Glutamatergic neuron (in vitro differentiated cells): ENCODE results near the gene UBE2L6. TPM values are rescaled to one million over a fixed set of nuclear protein-coding genes. Genes with fewer than 3 reads are reported as not detected.
A peak's percentile ranks its signal among the peaks of the same experiment; 100 is the strongest.

Experiments
- DNase-seq: peaks from one replicate; pipeline ENCODE4 v3.0.0; 2022
- H3K27ac Mint-ChIP-seq: one replicate; pipeline ENCODE4 v1.8.0; 2020; ENCODE audit warnings: mild to moderate bottlenecking, mixed read lengths, inconsistent platforms; ENCODE audit not compliant: unreplicated experiment
- H3K27me3 Mint-ChIP-seq: one replicate; pipeline ENCODE4 v1.8.0; 2020; ENCODE audit warnings: mild to moderate bottlenecking, moderate library complexity, mixed read lengths, inconsistent platforms; ENCODE audit not compliant: unreplicated experiment
- H3K36me3 Mint-ChIP-seq: one replicate; pipeline ENCODE4 v1.8.0; 2020; ENCODE audit warnings: mild to moderate bottlenecking, mixed read lengths, inconsistent platforms; ENCODE audit not compliant: unreplicated experiment
- H3K4me1 Mint-ChIP-seq: one replicate; pipeline ENCODE4 v1.8.0; 2020; ENCODE audit warnings: mild to moderate bottlenecking, low read depth, mixed read lengths, inconsistent platforms; ENCODE audit not compliant: unreplicated experiment
- H3K4me3 Mint-ChIP-seq: one replicate; pipeline ENCODE4 v1.8.0; 2020; ENCODE audit warnings: mild to moderate bottlenecking, mixed read lengths, inconsistent platforms; ENCODE audit not compliant: unreplicated experiment
- H3K9me3 Mint-ChIP-seq: one replicate; pipeline ENCODE4 v1.8.0; 2020; ENCODE audit warnings: mild to moderate bottlenecking, moderate library complexity, mixed read lengths, inconsistent platforms; ENCODE audit not compliant: unreplicated experiment
- CTCF ChIP-seq: fragments of 200-600 bp; sonication (generic); IDR thresholded peaks from one replicate; pipeline ENCODE4 v1.5.0; 2021; ENCODE audit not compliant: partially characterized antibody, unreplicated experiment
- total RNA-seq: library from RNA; stranded (reverse); fragmentation: NEBNext Ultra II Directional; extraction: Animal tissue kit (Norgen Biotek cat#: 25700); gene quantifications from one replicate; pipeline ENCODE4 v1.2.1, GENCODE V29; 2021; ENCODE audit not compliant: unreplicated experiment

The UBE2L6 gene
- total RNA-seq, 1 donor from 2014 or later: 199 TPM

GRCh38 chr11:57529012-57529411, 38.5 kb downstream of the UBE2L6 start:
- H3K4me3 Mint-ChIP-seq: no peak overlapping the region
- H3K9me3 Mint-ChIP-seq: peaks cover 5% of the 10 kb centered on the region
- H3K27me3 Mint-ChIP-seq: peaks cover 11% of the 10 kb centered on the region
- H3K4me1 Mint-ChIP-seq: peaks cover 6% of the 10 kb centered on the region
- no peaks in the 10 kb centered on the region for H3K36me3 Mint-ChIP-seq
- no peak overlapping the region for H3K27ac Mint-ChIP-seq
- no peak for TF ChIP-seq CTCF
- DNase-seq: no peak

GRCh38 chr11:57527056-57527631, 40.3 kb downstream of the UBE2L6 start:
- Mint-ChIP-seq H3K27ac (no peak overlapping the region), H3K9me3 (peaks cover 4% of the 10 kb centered on the region)

GRCh38 chr11:57523419-57523818, 44.1 kb downstream of the UBE2L6 start:
- no peak overlapping the region for H3K27ac Mint-ChIP-seq
- no peak for TF ChIP-seq CTCF
- no peak for DNase-seq
- H3K4me1 Mint-ChIP-seq: peaks cover 2% of the 10 kb centered on the region
- H3K9me3 Mint-ChIP-seq: peaks cover 3% of the 10 kb centered on the region
- no peaks in the 10 kb centered on the region for H3K36me3 Mint-ChIP-seq
- H3K27me3 Mint-ChIP-seq: peaks cover 4% of the 10 kb centered on the region
- no peak overlapping the region for H3K4me3 Mint-ChIP-seq

More at GRCh38 chr11:57527056-57527631, 40.3 kb downstream of the UBE2L6 start:
- DNase-seq: peak; percentile 83
- peak; percentile 77 for TF ChIP-seq CTCF
- Mint-ChIP-seq H3K4me1 (peaks cover 6% of the 10 kb centered on the region), H3K27me3 (peaks cover 7% of the 10 kb centered on the region), H3K4me3 (no peak overlapping the region), H3K36me3 (no peaks in the 10 kb centered on the region)

- Mint-ChIP-seq H3K27me3 (peaks cover 3% of the 10 kb centered on the region), H3K9me3 (peaks cover 1% of the 10 kb centered on the region), H3K4me1 (no peaks in the 10 kb centered on the region), H3K4me3 (no peak overlapping the region), H3K36me3 (no peaks in the 10 kb centered on the region), H3K27ac (no peak overlapping the region)
- no peak for DNase-seq
- TF ChIP-seq CTCF: no peak
Observed at GRCh38 chr11:57521116-57521515, 46.4 kb downstream of the UBE2L6 start.

GRCh38 chr11:57516061-57516443, 51.4 kb downstream of the UBE2L6 start:
- Mint-ChIP-seq H3K4me3 (peak overlapping the region; percentile 95), H3K36me3 (no peaks in the 10 kb centered on the region), H3K9me3 (peaks cover 2% of the 10 kb centered on the region), H3K27me3 (peaks cover 15% of the 10 kb centered on the region), H3K4me1 (no peaks in the 10 kb centered on the region), H3K27ac (peak overlapping the region; percentile 28)
- TF ChIP-seq CTCF: no peak
- no peak for DNase-seq
